Activated CD4-positive, alpha-beta T cell treated with anti-CD3 and anti-CD28 coated beads for 4 hours (primary cell): ENCODE results near the gene TYRP1.
"Not testable (repeated sequence)": the region's sequence is repeated elsewhere in the genome, so short reads cannot be mapped to it uniquely, and the experiment has no call there.

Experiments used
- DNase-seq, 2 donors: peaks; one replicate each; pipeline ENCODE4 v3.0.0-alpha.2; 2020

TYRP1 gene, protein sequence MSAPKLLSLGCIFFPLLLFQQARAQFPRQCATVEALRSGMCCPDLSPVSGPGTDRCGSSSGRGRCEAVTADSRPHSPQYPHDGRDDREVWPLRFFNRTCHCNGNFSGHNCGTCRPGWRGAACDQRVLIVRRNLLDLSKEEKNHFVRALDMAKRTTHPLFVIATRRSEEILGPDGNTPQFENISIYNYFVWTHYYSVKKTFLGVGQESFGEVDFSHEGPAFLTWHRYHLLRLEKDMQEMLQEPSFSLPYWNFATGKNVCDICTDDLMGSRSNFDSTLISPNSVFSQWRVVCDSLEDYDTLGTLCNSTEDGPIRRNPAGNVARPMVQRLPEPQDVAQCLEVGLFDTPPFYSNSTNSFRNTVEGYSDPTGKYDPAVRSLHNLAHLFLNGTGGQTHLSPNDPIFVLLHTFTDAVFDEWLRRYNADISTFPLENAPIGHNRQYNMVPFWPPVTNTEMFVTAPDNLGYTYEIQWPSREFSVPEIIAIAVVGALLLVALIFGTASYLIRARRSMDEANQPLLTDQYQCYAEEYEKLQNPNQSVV

DNA sequence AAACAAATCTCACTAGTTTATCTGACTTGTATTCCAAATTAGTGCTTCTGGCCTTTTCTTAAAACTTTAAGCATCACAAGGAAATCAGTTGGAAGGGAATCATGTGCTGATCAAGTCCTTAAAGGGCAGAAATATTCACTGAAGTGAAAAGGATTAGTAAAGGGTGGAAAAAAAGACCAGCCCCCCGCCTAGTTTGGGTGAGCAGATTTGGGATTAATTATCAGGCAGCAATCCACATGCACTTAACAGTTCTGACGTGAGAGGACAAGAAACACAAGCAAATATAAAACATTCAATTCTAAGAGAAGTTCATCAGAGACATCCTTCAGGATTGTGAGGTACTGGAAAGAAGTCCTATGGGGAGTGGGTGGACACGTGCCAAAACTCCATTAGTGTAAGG is at the start of gene TYRP1:
TSS of gene TYRP1 (plus strand) at position 245 of the 400 bp plus-strand sequence. CDS start 612 bp downstream, outside the sequence.
- DNase-seq = no peak

DNA sequence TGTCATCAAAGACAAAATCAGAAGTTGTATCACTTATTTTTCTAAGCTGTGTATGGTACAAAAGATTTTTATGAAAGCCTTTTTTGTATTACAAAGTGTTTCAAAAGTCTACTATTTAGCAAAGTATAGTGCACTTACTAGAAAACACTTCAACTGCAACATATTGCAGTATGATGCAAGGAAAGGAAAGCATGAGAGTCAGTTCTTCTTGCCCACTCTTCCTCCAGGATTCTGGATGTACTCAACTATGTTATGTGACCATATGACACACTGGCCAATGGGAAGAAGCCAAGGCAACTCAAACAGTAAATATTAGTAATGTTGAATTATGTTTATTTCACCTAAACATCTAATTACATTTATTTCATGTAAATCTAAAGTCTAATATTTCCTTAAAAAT is 49.5 kb upstream of the TYRP1 start:
- DNase-seq = no peak

DNA sequence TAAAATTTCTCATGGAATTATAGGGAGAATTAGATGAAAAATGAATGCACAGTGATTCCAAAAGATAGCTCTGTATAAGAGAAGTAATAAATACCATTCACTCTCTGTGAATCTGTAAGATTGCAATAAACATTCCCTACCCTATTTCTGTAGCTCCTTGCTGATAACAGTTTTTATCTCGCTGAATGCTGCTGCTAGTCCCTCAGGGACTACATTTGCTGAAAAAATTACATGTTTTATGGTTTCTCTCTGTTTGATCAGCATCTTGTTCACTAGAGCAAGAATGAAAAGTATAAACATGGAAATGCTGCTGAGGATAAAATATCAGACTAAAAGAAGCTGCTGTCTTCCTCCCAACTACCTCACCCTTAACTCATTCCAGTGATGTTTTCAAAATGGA is 44.3 kb upstream of the TYRP1 start:
- DNase-seq = no peak

DNA sequence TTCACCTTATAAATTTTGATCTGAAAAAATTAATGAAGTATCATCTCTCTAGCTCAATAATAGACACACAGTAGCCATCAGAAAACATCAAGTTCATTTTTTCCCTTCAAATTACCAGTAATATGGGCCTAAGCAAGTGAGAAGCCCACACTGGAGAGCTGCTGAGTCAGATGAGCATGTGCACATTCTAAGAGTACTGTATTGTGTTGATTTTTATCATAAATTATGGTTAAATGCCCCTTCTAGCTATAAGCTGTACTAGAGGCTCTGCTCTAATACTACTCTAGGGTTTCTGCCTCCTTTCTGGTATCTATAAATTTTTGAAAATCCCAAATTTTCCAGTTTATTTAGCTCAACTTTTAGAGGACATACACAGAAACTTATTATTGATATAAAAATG is 42.1 kb upstream of the TYRP1 start:
- DNase-seq = no peak

DNA sequence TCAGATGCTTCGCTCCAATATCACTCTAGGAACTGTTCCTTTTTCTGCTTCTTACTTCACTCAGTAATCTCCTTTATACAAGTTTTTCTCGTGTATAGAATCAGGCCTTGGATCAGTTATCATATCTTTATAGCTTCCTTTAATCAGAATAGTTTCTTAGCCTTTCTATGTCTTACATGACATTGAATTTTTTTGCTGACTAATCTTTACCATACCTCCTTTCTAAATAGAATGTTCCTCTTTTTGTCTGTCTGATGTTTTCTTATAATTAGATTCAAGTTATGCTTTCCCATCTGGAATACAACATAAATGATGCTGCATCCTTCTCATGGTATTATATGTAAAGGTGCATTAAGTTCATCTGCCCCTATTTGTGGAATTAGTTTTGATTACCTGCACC is 40.2 kb upstream of the TYRP1 start:
- no peak for DNase-seq

DNA sequence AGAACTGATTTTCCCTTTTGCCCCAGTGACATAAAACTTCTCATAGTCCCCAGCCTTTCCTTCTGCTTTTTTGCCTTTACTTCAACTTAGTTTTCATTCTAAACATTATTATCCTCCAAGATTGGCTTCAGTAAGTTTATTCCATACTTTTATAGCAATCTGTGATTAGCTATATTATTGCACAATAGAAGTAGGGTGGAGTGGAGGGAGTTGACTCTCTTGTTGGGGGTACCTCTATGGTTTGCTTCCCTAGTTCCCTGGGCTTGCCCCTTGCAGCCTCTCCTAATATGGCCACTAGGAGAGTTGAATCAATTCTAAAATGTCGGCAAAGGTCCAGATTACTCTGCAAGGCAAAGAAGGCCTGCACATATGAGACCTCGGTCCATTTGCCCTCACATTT is 36.4 kb upstream of the TYRP1 start:
- DNase-seq = no peak

DNA sequence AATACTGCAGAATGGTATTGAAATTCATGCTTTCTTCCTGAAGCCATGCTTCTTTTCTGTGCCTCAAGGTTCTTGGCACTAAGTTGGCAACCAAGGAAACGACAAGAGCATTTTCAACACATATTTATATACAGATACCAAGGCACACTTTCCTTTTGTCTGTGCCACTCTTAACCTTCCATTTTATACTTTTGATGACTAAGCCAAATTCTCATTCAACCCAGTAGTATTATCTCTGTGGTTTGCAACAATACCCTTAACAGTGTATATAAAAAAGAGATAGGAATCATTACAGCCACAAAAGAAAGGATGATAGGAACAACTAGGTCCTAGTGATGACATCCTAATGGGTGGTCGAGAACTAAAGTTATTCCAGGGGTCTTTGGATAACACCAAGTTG is 36.0 kb upstream of the TYRP1 start:
- no peak for DNase-seq

DNA sequence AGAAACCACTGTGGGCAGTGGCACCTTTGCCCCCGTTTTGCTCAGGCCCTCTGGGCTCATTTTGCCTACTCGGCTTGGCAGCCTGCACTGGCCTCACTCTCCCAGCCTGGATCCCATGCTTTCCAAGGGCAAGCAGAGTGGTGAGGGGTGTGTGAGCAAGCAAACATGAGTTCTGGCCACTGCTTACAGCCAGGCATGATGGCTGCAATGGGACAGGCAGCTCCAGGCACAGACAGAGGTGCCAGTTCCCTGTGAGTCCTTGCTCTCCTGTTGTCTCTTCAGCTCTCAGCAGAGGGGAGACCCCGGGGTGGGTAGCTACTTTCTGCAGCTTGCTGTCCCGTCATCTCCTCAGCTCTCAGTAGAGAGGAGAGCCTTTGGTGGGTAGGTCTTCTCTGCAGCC is 35.2 kb upstream of the TYRP1 start:
- no peak for DNase-seq

DNA sequence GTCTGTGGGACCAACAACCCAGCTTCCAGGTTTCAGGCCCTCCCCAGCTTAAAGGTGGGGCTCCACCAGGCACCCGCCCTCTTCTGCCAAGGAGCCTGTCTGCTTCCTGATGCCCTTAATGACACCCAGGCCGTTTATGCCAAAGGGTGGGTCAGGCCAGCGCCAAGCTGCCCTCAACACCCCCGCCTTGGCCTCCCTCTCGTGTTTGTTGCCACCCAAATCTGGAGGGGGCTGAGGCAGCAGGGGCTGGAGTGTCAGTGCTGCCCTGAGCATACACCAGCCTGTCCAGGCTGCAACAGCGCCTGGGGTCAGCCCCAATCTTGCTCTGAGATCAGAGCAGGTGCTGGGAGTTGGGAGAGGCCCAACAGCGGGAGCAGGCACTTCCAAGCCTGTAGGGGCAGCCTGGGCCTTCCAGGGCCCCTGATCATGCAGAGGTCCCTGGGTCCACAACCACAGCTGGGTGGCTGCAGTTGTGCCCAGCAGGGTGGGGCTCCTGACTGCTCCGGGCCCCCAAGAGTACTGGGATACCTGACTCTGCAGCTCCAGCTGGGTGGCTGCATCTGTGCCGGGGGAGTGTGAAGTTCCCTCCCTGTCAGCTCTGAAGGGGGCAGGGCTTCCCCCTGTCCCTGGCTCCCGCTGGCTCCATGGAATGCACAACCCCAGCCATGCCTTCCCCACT is 34.5 kb upstream of the TYRP1 start:
- DNase-seq = no peak

DNA sequence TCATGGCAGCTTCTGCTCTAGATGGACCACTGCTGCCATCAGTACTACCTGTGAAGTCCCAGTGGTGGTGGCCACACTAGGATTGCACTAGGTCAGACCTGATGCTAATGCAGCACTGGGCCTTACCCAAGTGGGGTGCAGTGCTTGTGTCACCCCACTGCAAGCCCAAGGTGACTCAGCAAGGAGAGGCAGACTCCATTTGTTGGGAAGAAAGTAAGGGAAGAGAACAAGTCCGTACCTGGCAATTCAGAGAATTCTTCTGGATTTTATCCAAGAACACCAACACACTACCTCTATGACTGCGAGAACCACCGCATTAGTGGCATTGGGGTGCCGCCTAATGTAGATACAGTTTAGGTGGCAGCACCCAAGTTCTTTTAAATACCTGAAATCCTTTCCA is 34.0 kb upstream of the TYRP1 start:
- no peak for DNase-seq

DNA sequence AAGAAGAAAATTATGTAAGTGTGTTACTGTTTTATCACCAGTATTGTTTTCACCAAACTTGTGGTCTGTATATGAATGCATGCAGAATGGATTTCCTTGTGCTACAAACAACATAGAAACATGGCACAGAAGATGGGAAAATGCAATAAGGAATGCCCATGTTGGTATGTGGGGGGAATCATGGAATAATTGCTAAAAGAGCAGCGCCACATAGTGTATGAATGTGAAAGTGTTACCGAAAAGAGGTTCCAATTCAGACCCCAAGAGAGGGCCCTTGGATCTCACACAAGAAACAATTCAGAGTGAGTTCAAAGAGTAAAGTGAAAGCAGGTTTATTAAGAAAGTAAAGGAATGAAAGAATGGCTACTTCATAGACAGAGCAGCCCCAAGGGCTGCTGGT is 26.4 kb upstream of the TYRP1 start:
- DNase-seq = no peak

DNA sequence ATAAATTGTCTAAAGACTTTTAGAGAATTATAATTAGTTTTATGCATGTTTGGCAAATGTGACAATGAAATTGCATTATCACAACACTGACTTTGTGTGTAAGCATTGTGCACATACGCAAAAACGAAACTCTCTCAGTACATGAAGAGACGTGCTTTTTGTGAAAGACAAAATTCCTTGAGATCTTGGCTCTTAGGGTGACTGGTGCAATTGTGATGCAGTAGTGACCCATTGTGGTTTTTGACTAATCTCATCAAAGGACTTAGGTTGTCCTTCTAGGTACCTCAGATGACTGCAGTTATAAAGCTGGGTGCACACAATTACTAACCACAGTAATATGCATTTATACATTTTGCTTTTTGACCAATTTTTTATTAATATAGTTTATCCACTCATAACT is 25.3 kb upstream of the TYRP1 start:
- DNase-seq = no peak

DNA sequence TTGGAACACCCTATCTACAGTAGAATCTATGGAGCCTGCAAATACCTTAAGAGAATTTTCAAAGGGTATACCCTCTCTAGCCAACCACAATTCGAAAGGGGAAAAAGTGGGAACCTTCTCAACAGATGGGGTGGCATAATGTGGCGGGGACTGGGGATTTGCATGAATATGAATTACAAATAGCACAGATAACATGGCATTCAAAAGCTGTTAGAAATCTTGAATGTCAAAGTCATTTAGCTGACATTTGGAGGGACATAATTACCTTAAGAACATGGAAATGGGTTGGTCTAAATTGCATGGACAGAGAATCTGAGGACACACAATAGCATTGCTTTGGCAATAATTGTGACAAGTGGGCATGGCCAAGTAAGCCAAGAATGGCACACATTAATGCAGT is 23.2 kb upstream of the TYRP1 start:
- no peak for DNase-seq

DNA sequence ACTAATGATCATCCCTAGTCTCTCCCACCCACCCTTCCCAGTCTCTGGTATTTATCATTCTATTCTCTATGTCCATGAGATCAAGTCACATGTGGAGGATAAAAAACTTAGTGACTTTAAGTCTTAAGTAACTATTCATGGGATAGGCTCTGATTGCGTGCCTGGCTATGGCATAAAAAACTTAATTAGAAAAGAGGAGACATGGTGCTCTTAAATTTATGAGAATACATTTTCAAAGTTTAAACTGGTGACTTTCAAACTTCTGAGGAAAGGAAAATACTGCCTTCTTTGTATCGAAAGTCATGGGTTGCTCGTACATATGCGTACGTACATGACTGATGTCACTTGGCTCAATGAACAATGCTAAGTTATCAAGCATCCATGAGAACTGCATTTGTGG is 18.2 kb upstream of the TYRP1 start:
- no peak for DNase-seq

DNA sequence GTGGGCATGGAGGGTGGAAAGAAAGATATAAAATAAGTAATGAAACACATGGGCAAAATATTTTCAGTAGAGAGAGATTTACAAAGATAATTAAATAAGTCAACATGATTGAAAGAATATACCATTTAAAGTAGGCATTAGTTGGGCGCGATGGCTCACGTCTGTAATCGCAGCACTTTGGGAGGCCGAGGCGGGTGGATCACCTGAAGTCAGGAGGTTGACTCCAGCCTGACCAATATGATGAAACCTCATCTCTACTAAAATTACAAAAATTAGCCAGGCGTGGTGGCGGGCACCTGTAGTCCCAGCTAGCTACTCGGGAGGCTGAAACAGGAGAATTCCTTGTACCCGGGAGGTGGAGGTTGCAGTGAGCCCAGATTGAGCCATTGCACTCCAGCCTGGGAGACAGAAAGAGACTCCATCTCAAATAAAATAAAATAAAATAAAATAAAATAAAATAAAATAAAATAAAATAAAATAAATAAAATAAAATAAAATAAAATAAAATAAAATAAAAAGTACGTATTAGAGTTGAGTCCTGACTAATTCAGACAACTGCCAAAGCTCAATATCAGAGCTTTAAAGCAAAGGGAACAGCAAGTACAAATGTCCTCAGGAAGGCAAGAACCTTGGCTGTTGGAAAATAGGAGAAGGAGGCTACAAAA is 15.6 kb upstream of the TYRP1 start:
- DNase-seq = not testable (repeated sequence)

DNA sequence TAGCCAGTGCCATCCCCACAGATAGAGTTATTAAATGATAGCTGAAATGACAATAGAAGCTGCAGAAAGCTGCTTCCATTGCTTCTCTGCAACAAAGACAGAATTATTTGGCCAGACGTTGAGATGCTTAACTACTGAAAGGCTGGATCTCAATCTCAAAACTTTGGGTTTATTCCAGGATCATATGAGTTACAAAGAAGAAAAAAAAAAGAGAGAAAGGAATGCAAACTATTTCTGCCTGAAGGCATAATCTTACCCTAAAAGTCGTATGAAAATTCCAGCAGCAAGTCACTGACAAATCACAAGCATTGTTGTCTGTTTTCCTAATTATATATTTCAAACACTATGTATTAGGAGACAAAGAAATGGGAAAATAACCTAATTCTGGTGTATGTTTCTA is 12.8 kb upstream of the TYRP1 start:
- DNase-seq = no peak

DNA sequence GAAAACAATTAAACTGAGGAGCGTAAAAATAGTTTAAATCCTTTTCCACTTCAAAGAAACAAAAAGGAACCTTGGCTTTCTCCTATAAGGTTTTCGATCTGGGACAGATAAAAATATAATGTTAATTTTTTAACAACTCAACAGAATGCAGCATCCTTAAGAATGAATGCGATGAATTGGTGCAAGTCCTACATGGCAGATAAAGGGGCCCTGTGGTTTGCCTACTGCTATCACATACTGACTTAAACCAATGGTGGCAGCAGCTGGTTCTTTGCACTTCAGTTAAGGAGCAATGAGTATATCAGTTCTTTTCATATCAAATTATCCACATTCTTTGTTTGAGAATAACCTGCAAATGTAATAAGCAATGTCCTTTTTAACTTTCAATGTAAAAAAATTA is 12.4 kb upstream of the TYRP1 start:
- no peak for DNase-seq

DNA sequence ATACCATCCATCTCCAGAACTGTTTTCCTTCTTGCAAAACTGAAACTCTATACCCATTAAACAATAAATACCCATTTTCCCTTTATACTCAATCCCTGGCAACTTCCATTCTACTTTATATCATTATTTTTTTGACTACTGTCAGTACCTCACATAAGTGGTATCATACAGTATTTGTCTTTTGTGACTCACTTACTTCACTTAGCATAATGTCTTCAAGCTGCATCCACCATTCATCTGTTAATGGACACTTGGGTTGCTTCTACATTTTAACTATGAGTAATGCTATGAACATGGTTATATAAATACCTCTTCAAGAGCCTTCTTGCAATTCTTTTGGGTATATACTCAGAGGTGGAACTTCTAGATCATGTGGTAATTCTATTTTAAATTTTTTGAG is 11.6 kb upstream of the TYRP1 start:
- DNase-seq = no peak

DNA sequence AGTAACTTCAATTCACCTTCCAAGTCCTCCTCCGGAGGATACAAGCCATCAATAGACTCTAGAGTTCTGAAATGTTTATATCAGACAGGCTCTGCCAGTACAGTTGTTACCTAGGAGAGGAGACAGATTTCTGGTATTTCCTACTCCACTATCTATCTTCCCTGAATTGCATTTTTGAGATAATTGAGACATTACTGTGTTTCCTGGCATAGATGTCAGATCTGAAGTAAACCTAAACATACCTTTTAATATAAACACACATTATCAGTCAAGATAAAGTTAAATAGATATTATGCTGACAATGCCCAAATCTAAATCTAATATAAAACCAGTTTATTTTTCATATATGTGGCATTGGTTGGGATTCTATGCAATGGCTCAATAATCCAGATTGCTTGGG is 8.2 kb upstream of the TYRP1 start:
- DNase-seq = no peak

DNA sequence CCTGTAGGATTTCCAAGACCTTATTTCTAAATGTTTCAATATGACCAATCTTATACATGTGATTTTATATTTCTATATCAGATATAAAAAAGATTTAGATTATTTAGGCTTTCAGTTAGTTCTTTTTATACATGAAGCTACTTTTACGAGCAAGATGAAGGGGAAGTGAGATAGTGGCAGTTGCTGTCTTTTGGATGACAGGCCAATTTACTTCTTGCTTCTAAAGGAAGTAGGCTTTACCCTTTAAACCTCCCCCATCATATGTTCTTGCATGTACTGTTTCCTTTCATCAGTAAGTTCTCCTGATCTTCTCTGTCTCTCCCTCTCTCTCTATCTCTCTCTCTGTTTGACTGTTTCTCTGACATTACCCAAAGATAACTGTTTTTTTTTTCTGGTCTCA is 4.0 kb upstream of the TYRP1 start:
- DNase-seq = no peak

DNA sequence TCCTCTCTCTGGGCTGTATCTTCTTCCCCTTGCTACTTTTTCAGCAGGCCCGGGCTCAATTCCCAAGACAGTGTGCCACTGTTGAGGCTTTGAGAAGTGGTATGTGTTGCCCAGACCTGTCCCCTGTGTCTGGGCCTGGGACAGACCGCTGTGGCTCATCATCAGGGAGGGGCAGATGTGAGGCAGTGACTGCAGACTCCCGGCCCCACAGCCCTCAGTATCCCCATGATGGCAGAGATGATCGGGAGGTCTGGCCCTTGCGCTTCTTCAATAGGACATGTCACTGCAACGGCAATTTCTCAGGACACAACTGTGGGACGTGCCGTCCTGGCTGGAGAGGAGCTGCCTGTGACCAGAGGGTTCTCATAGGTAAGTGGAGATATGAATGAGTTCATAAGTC is 828 bp downstream of the TYRP1 start:
- no peak for DNase-seq

DNA sequence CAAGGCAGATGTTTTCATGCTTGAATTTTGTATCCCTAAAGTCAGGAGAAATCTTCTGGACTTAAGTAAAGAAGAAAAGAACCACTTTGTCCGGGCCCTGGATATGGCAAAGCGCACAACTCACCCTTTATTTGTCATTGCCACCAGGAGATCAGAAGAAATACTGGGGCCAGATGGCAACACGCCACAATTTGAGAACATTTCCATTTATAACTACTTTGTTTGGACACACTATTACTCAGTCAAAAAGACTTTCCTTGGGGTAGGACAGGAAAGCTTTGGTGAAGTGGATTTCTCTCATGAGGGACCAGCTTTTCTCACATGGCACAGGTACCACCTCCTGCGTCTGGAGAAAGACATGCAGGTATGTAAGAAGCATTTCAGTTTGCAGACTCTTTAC is 2.3 kb downstream of the TYRP1 start:
- no peak for DNase-seq

DNA sequence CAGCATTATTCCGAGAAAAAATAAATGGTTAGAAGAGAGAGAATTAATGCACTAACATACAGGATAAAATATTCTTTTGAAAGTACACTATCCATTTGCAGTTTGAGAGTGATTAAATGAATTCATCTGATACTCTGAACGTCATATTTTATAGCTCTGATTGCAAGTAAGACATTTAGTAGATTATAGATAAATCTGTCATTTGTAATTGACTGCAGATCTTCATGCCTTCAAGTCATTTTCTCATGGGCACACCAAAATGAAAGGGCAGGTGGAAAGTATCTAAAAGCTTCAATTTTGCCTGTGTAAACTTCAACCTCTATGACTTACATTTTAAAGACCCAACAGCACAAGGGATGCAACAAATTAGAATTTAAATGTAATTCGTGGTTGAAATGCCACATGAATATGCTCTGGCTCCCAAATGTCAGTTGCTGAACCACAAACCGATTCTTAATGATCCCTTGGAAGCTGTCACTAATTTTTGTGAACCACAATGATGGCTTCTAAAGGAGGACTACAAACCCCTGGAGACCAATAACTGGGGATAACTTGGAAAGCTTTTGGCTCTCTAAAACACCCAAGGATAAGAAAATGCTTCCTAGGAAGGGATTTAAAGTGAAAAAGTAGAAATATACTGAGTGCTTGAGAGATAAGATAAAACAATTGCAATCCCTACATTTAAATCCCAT is 3.9 kb downstream of the TYRP1 start:
- no peak for DNase-seq
